K562 (cell line): ENCODE measurements around the gene PRAME. TPM values are rescaled to one million over a fixed set of nuclear protein-coding genes. Genes with fewer than 3 reads are reported as not detected.

ENCODE experiments used
- ATF6 ChIP-seq: sonication (generic); formaldehyde crosslinking; IDR thresholded peaks from 2 replicates; pipeline ENCODE4 v1.4.0; 2020; ENCODE audit warnings: mild to moderate bottlenecking, missing genetic modification reagents
- ATF7 ChIP-seq: fragments of 450-650 bp; IDR thresholded peaks from 2 replicates; pipeline ENCODE4 v1.7.1; 2014; ENCODE audit warnings: mild to moderate bottlenecking, moderate library complexity
- BMI1 ChIP-seq: fragments of 150-350 bp; IDR thresholded peaks from 2 replicates; pipeline ENCODE4 v1.6.1; 2014; ENCODE audit warnings: low read length
- CBX8 ChIP-seq: fragments of 200-600 bp; sonication (generic); IDR thresholded peaks from 2 replicates; pipeline ENCODE4 v1.6.1; 2012; ENCODE audit warnings: borderline replicate concordance, mixed run types, low read depth, mild to moderate bottlenecking, moderate library complexity, mixed read lengths, low read length, control low read depth, inconsistent platforms; ENCODE audit not compliant: poor library complexity, severe bottlenecking; ENCODE audit errors: extremely low read depth
- CC2D1A ChIP-seq: fragments of 450-650 bp; IDR thresholded peaks from 2 replicates; pipeline ENCODE4 v1.6.1; 2017; ENCODE audit warnings: mild to moderate bottlenecking
- CSDE1 ChIP-seq, 2 experiments: fragments of 450-650 bp; IDR thresholded peaks; 2 replicates each; pipeline ENCODE4 v1.6.1; 2016; ENCODE audit warnings: mild to moderate bottlenecking in 1 of 2
- ERF ChIP-seq: fragments of 450-650 bp; formaldehyde crosslinking; IDR thresholded peaks from 2 replicates; pipeline ENCODE4 v1.4.0; 2020; ENCODE audit warnings: mild to moderate bottlenecking, mixed read lengths
- ETV6 ChIP-seq, 3 experiments: fragments of 150-350 bp in 1 of 3; sonication (generic) in 1 of 3; formaldehyde crosslinking in 1 of 3; IDR thresholded peaks; 2 replicates each; pipeline versions ENCODE4 v1.6.1 to v1.8.0; 2014 to 2022; ENCODE audit warnings: borderline replicate concordance in 2 of 3, low read depth in 2 of 3, antibody characterized with exemption in 1 of 3, low read length in 1 of 3, mild to moderate bottlenecking in 1 of 3, missing genetic modification reagents in 1 of 3
- GMEB1 ChIP-seq: fragments of 250-450 bp; sonication (Bioruptor Pico); IDR thresholded peaks from 2 replicates; pipeline ENCODE4 v1.4.0; 2020; ENCODE audit warnings: mild to moderate bottlenecking
- HEY1 ChIP-seq: fragments of 250-450 bp; sonication (Bioruptor Pico); IDR thresholded peaks from 2 replicates; pipeline ENCODE4 v1.5.0; 2020; ENCODE audit warnings: mild to moderate bottlenecking, moderate library complexity, borderline replicate concordance
- IRF2 ChIP-seq: sonication (generic); formaldehyde crosslinking; IDR thresholded peaks from 2 replicates; pipeline ENCODE4 v1.8.1; 2022; ENCODE audit warnings: mild to moderate bottlenecking, missing genetic modification reagents
- KDM1A ChIP-seq, 2 experiments: fragments of 450-650 bp; IDR thresholded peaks; 2 replicates each; pipeline ENCODE4 v1.6.1; 2016; ENCODE audit warnings: mild to moderate bottlenecking in 2 of 2
- NFRKB ChIP-seq: fragments of 450-650 bp; IDR thresholded peaks from 2 replicates; pipeline ENCODE4 v1.6.1; 2016; ENCODE audit warnings: low read depth
- PATZ1 ChIP-seq: fragments of 250-450 bp; sonication (Bioruptor Pico); IDR thresholded peaks from 2 replicates; pipeline ENCODE4 v1.5.0; 2020; ENCODE audit warnings: mild to moderate bottlenecking, borderline replicate concordance
- PHF20 ChIP-seq: fragments of 450-650 bp; IDR thresholded peaks from 2 replicates; pipeline ENCODE4 v1.6.1; 2018; ENCODE audit not compliant: partially characterized antibody
- SRF ChIP-seq, 2 experiments: fragments of 250-450, 450-650 bp in 1 of 2; sonication (Bioruptor Pico) in 1 of 2; sonication (generic) in 1 of 2; formaldehyde crosslinking; IDR thresholded peaks; 2 replicates each; pipeline versions ENCODE4 v1.5.0 to v1.5.1; 2020 to 2022; ENCODE audit warnings: mild to moderate bottlenecking in 1 of 2, missing genetic modification reagents in 1 of 2
- STAT5A ChIP-seq: IDR thresholded peaks from 2 replicates; pipeline ENCODE4 v1.6.1; 2012; ENCODE audit warnings: low read length, inconsistent platforms, borderline replicate concordance
- TAL1 ChIP-seq: fragments of 450-650 bp; IDR thresholded peaks from 2 replicates; pipeline ENCODE4 v1.6.1; 2016; ENCODE audit warnings: mild to moderate bottlenecking
- ZNF12 ChIP-seq: sonication (generic); formaldehyde crosslinking; IDR thresholded peaks from 2 replicates; pipeline ENCODE4 v1.4.0; 2020; ENCODE audit warnings: mild to moderate bottlenecking, missing genetic modification reagents
- ZNF184 ChIP-seq: sonication (generic); formaldehyde crosslinking; IDR thresholded peaks from 2 replicates; pipeline ENCODE4 v1.5.0; 2020; ENCODE audit warnings: missing genetic modification reagents
- ZNF436 ChIP-seq: fragments of 250-450, 450-650 bp; sonication (Bioruptor Pico); formaldehyde crosslinking; IDR thresholded peaks from 2 replicates; pipeline ENCODE4 v1.7.0; 2020; ENCODE audit warnings: mild to moderate bottlenecking
- ZNF583 ChIP-seq: fragments of 250-450 bp; sonication (Bioruptor Pico); IDR thresholded peaks from 2 replicates; pipeline ENCODE4 v1.4.0; 2020
- polyA plus RNA-seq, 8 experiments: library from polyadenylated mRNA; depleted of rRNA in 4 of 8; stranded (reverse) in 5 of 8; unstranded in 3 of 8; fragments of >200 nt; fragmentation: Nextera tagmentation in 2 of 8; fragmentation: Illumina TruSeq in 1 of 8; extraction: Ambion mirVana in 2 of 8; extraction: Trizol in 1 of 8; gene quantifications; 2 replicates each; pipeline versions ENCODE4 v1.2.1 to v1.2.3, GENCODE V29; 2011 to 2014; ENCODE audit warnings: inconsistent platforms in 1 of 8, missing spikeins in 1 of 8
- total RNA-seq, 7 experiments: library from RNA; depleted of rRNA in 6 of 7; stranded (reverse); fragments of >200 nt in 6 of 7; fragmentation: Illumina TruSeq in 2 of 7; extraction: Trizol in 2 of 7; gene quantifications; 2 replicates each; pipeline versions ENCODE4 v1.2.1 to v1.2.3, GENCODE V29; 2011 to 2021; ENCODE audit warnings: low replicate concordance in 1 of 7

Gene PRAME
- total and polyA plus RNA-seq, 9 of the 15 experiments (the other 6 are each of a cell fraction or from before 2014, with no cell fraction given): 662 to 2,141 (median 1,142) TPM

- TF ChIP-seq PATZ1 (CRISPR knock-in tag): no peak
- no peak for TF ChIP-seq ERF
- no peak for TF ChIP-seq ZNF184 (CRISPR knock-in tag)
- no peak for TF ChIP-seq NFRKB
- TF ChIP-seq KDM1A (IDR thresholded peaks at IDR 0.05): peak in 1 of 2 experiments; percentile 63; a peak in 2 of 4 replicates
- no peak for TF ChIP-seq HEY1 (CRISPR knock-in tag)
- no peak for TF ChIP-seq ATF6 (CRISPR knock-in tag)
- no peak for TF ChIP-seq TAL1
- no peak for TF ChIP-seq GMEB1
- no peak for TF ChIP-seq CSDE1 (IDR thresholded peaks at IDR 0.05)
- TF ChIP-seq CC2D1A: no peak
- no peak for TF ChIP-seq CBX8
- no peak for TF ChIP-seq ZNF583 (CRISPR knock-in tag)
- peak in 1 of 2 experiments; percentile 85; a peak in 1 of 4 replicates for TF ChIP-seq SRF (CRISPR knock-in tag; IDR thresholded peaks at IDR 0.05)
- no peak for TF ChIP-seq ZNF12 (CRISPR knock-in tag)
- TF ChIP-seq BMI1: no peak
- no peak for TF ChIP-seq ETV6 (IDR thresholded peaks at IDR 0.05; ENCODE audit: borderline replicate concordance in 1 of 2, low read depth in 2 of 2, low read length in 1 of 2)
- TF ChIP-seq ETV6 (CRISPR knock-in tag; IDR thresholded peaks at IDR 0.05; ENCODE audit: borderline replicate concordance): no peak
- peak; percentile 85; the same call in 1 of the 2 replicates for TF ChIP-seq IRF2
- TF ChIP-seq ATF7: no peak
- TF ChIP-seq ZNF436 (CRISPR knock-in tag): no peak
- no peak for TF ChIP-seq STAT5A
- TF ChIP-seq PHF20: no peak
Observed at GRCh38 chr22:22533417-22533816, 25.6 kb downstream of the PRAME start (continued).
